OCI-LY7 (cell line): Measurements from ENCODE around the gene EFHD1. TPM values are rescaled to one million over a fixed set of nuclear protein-coding genes. Genes with fewer than 3 reads are reported as not detected.
A peak's percentile ranks its signal among the peaks of the same experiment; 100 is the strongest.

ENCODE experiments used
- Bru-seq: library from RNA; stranded (reverse); fragments of 400-500 nt; gene quantifications from one replicate; lab custom pipeline; 2021; lab: Mats Ljungman, UMichigan
- BruChase-seq, 2 experiments: library from RNA; stranded (reverse); fragments of 400-500 nt; gene quantifications; one replicate each; lab custom pipeline; 2021; lab: Mats Ljungman, UMichigan
- BruUV-seq: library from RNA; stranded (reverse); fragments of 400-500 nt; replicated peaks from 2 replicates; lab custom pipeline; 2021; lab: Mats Ljungman, UMichigan
- CTCF ChIA-PET: fragments of 300-600 bp; sonication (Branson Sonifier 250); formaldehyde crosslinking; loops from one replicate; lab custom pipeline; 2022; ENCODE audit warnings: antibody characterized with exemption; ENCODE audit not compliant: unreplicated experiment; lab: Charles Lee
- POLR2A ChIA-PET: fragments of 300-600 bp; sonication (Branson Sonifier 250); formaldehyde crosslinking; loops from one replicate; lab custom pipeline; 2022; ENCODE audit warnings: antibody characterized with exemption; lab: Charles Lee
- DNase-seq: peaks from one replicate; pipeline ENCODE4 v3.0.0-alpha.2; 2015; ENCODE audit warnings: low spot score
- H2AFZ ChIP-seq: fragments of 200-600 bp; sonication (generic), shearing (Covaris generic); 2 replicates; pipeline ENCODE4 v1.6.1; 2014; ENCODE audit warnings: mild to moderate bottlenecking, antibody characterized with exemption, low read length, moderate library complexity
- H3K27ac ChIP-seq: fragments of 200-600 bp; sonication (generic); 2 replicates; pipeline ENCODE4 v1.5.1; 2014; ENCODE audit warnings: mixed run types, low read depth, mild to moderate bottlenecking, moderate library complexity, low read length, inconsistent platforms; ENCODE audit not compliant: poor library complexity, severe bottlenecking
- H3K36me3 ChIP-seq: fragments of 200-600 bp; sonication (generic); 2 replicates; pipeline ENCODE4 v1.6.1; 2014; ENCODE audit warnings: mild to moderate bottlenecking, antibody characterized with exemption, low read length, moderate library complexity, mixed read lengths; ENCODE audit not compliant: insufficient read depth
- H3K4me1 ChIP-seq: fragments of 200-600 bp; sonication (generic); 2 replicates; pipeline ENCODE4 v1.5.1; 2014; ENCODE audit warnings: mild to moderate bottlenecking, low read length; ENCODE audit not compliant: insufficient read depth, poor library complexity, severe bottlenecking
- H3K4me2 ChIP-seq: fragments of 200-600 bp; sonication (generic); 2 replicates; pipeline ENCODE4 v1.6.1; 2014; ENCODE audit warnings: mild to moderate bottlenecking, low read length
- H3K4me3 ChIP-seq: fragments of 200-600 bp; sonication (generic); 2 replicates; pipeline ENCODE4 v1.5.1; 2014; ENCODE audit warnings: mild to moderate bottlenecking, low read depth, low read length; ENCODE audit not compliant: poor library complexity, severe bottlenecking
- H3K79me2 ChIP-seq: fragments of 200-600 bp; sonication (generic); 2 replicates; pipeline ENCODE4 v1.6.1; 2016; ENCODE audit warnings: low read depth, mild to moderate bottlenecking, low read length, moderate library complexity, mixed read lengths; ENCODE audit not compliant: insufficient read depth
- H3K9me2 ChIP-seq: fragments of 200-600 bp; sonication (generic); 2 replicates; pipeline ENCODE4 v1.6.1; 2016; ENCODE audit warnings: mild to moderate bottlenecking, low read length, mixed read lengths; ENCODE audit not compliant: insufficient read depth
- H3K9me3 ChIP-seq: fragments of 200-600 bp; sonication (generic); 2 replicates; pipeline ENCODE4 v1.6.1; 2014; ENCODE audit warnings: mild to moderate bottlenecking, mixed run types, low read length, mixed read lengths
- H4K20me1 ChIP-seq: fragments of 200-600 bp; sonication (generic); 2 replicates; pipeline ENCODE4 v1.6.1; 2014; ENCODE audit warnings: mild to moderate bottlenecking, antibody characterized with exemption, low read length, moderate library complexity, mixed read lengths; ENCODE audit not compliant: insufficient read depth
- EZH2phosphoT487 ChIP-seq: fragments of 200-600 bp; sonication (generic); IDR thresholded peaks from 2 replicates; pipeline ENCODE4 v1.6.1; 2018; ENCODE audit warnings: low read depth, borderline replicate concordance, mild to moderate bottlenecking, mixed run types, antibody characterized with exemption, low read length, moderate library complexity, mixed read lengths
- intact Hi-C: fragments of 100-400 bp; cut with micrococcal nuclease; formaldehyde crosslinking; loops from one replicate; pipeline ENCODE4 v1.10.0; 2022; ENCODE audit not compliant: unreplicated experiment
- long read RNA-seq: library from polyadenylated mRNA; stranded (forward); transcript quantifications from one replicate; pipeline ENCODE4 v2.0.0, GENCODE V29; 2022
- total RNA-seq, 2 experiments: library from RNA; depleted of rRNA in 1 of 2; stranded (reverse); fragments of >200 nt in 1 of 2; shearing (Covaris generic) in 1 of 2; gene quantifications; 2 replicates each; pipeline ENCODE4 v1.2.3, GENCODE V29; 2014 to 2022
- TF ChIP-seq, protein P1 (sequence below): fragments of 200-600 bp; sonication (generic); conservative IDR thresholded peaks from 2 replicates; pipeline ENCODE4 v1.5.1; 2014; ENCODE audit warnings: mild to moderate bottlenecking, antibody characterized with exemption, low read length, moderate library complexity, mixed read lengths

Gene EFHD1, protein sequence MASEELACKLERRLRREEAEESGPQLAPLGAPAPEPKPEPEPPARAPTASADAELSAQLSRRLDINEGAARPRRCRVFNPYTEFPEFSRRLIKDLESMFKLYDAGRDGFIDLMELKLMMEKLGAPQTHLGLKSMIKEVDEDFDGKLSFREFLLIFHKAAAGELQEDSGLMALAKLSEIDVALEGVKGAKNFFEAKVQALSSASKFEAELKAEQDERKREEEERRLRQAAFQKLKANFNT
- total RNA-seq (2014; rRNA removed; shearing (Covaris generic)) (1.4 TPM in 1 of 2 replicates, not detected in the other), total RNA-seq (2022) (not detected in 2 replicates), Bru-seq, nascent RNA (percentile 6 among the genes with signal in this experiment), BruChase-seq, experiment 1, labeled RNA remaining after a 6-hour chase (percentile 8 among the genes with signal in this experiment), BruChase-seq, experiment 2, labeled RNA remaining after a 2-hour chase (percentile 7 among the genes with signal in this experiment)
- long read RNA-seq, partial matches to known transcripts = 0 of 1 reads
- long read RNA-seq, other reads (novel, unspliced or antisense) = 1 of 1 reads

DNA sequence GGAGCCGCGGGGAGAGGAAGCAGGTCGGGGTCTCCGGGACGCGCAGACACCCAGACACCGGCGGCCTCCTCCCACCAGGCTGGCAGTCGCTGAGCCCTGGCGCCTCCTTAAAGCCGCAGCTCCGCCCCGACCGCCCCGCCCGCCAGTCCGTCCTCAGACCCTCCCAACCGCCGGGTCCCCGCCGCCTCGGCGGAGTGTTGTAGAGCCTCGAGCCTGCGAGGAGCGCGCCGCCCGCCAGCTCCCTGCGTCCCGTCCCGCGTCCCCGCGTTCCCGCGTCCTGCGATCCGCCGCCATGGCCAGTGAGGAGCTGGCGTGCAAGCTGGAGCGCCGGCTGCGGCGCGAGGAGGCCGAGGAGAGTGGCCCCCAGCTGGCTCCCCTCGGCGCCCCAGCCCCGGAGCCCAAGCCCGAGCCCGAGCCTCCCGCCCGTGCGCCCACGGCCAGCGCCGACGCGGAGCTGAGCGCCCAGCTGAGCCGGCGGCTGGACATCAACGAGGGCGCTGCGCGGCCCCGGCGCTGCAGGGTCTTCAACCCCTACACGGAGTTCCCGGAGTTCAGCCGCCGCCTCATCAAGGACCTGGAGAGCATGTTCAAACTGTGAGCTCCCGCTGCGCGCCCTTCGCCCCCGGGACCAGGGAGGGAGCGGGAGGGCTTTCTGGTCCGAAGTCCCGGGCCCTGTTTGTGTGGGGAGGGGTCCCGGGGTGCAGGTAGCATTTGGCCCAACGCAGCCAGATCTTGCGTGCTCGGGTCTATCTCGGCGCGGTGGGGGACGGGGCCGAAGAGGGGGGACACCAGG lies at the start of gene EFHD1:
Gene EFHD1 (plus strand): TSS at position 192 of the 793 bp plus-strand sequence. CDS start 101 bp downstream, at position 293.
- H3K4me3 ChIP-seq = no peak within 1 kb of the TSS
- no TSS peak for BruUV-seq
- intact Hi-C loops = no loop called here
- H3K4me2 ChIP-seq = no peak within 1 kb of the TSS
- H3K4me1 ChIP-seq = no peaks in the 10 kb centered on the region
- no peaks in the 10 kb centered on the region for H3K9me2 ChIP-seq
- ChIA-PET CTCF (no interaction called here), POLR2A (no interaction called here)
- H3K79me2 ChIP-seq = no peaks in the 10 kb centered on the region
- DNase-seq = no peak
- TF ChIP-seq EZH2phosphoT487 = no peak
- TF ChIP-seq, protein P1, sequence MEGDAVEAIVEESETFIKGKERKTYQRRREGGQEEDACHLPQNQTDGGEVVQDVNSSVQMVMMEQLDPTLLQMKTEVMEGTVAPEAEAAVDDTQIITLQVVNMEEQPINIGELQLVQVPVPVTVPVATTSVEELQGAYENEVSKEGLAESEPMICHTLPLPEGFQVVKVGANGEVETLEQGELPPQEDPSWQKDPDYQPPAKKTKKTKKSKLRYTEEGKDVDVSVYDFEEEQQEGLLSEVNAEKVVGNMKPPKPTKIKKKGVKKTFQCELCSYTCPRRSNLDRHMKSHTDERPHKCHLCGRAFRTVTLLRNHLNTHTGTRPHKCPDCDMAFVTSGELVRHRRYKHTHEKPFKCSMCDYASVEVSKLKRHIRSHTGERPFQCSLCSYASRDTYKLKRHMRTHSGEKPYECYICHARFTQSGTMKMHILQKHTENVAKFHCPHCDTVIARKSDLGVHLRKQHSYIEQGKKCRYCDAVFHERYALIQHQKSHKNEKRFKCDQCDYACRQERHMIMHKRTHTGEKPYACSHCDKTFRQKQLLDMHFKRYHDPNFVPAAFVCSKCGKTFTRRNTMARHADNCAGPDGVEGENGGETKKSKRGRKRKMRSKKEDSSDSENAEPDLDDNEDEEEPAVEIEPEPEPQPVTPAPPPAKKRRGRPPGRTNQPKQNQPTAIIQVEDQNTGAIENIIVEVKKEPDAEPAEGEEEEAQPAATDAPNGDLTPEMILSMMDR = no peak
- no peaks in the 10 kb centered on the region for H4K20me1 ChIP-seq
- H3K36me3 ChIP-seq = no peaks in the 10 kb centered on the region
- no peak within 1 kb of the TSS for H3K27ac ChIP-seq
- H3K9me3 ChIP-seq = no peaks in the 10 kb centered on the region
- H2AFZ ChIP-seq = no peak within 1 kb of the TSS

DNA sequence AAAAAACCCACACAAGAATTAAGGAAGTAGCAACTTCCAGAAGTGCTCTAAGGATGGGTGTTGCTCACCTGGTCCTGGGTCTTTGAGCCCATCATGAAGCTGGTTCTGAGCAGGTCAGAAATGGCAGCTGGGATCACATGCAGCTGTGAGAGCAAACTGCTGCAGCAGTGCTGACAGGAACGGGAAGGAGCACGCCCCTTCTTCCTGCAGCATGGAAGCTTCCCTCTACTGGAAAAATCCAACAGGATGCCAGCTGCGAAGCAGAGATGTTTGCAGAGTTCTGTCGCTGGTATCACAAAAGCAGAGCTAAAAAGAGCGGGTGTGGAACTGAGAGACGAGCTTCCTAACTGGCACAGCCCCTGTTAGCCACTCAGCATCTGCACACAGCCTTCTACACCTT lies 49.2 kb upstream of the EFHD1 start:
- Histone ChIP-seq H3K9me3 (no peaks in the 10 kb centered on the region), H3K4me3 (no peak overlapping the region), H4K20me1 (no peaks in the 10 kb centered on the region), H3K27ac (no peak overlapping the region), H3K4me1 (peaks cover 9% of the 10 kb centered on the region), H3K9me2 (no peaks in the 10 kb centered on the region), H2AFZ (no peak overlapping the region), H3K79me2 (no peaks in the 10 kb centered on the region), H3K4me2 (no peak overlapping the region), H3K36me3 (peaks cover 18% of the 10 kb centered on the region; the same call in 1 of the 2 replicates)
- CTCF ChIA-PET = interaction anchor here (0.6 kb wide), 1 partner anchor 337 kb away, joined by 3 read pairs; no protein-coding TSS in a partner anchor
- no peak for DNase-seq
- POLR2A ChIA-PET = interaction anchor here (0.5 kb wide), 1 partner anchor 86 kb away, joined by 3 read pairs; no protein-coding TSS in a partner anchor
- TF ChIP-seq, protein P1 = no peak
- no TSS peak for BruUV-seq
- intact Hi-C loops = no loop called here
